Left ventricle myocardium inferior (tissue), 1 donor: ENCODE results near the gene PCBP3. TPM values are rescaled to one million over a fixed set of nuclear protein-coding genes. Genes with fewer than 3 reads are reported as not detected.

Experiments used
- DNase-seq: peaks from one replicate; pipeline ENCODE4 v3.0.0-alpha.2; 2020
- H3K27ac ChIP-seq: fragments of 200-600 bp; replicated peaks from 2 replicates; pipeline ENCODE4 v1.8.0; 2021
- H3K27me3 ChIP-seq: fragments of 200-600 bp; 2 replicates; pipeline ENCODE4 v1.8.0; 2021; ENCODE audit warnings: low read depth
- H3K36me3 ChIP-seq: fragments of 200-600 bp; 2 replicates; pipeline ENCODE4 v1.8.0; 2021
- H3K4me1 ChIP-seq: fragments of 200-600 bp; 2 replicates; pipeline ENCODE4 v1.8.0; 2021
- H3K4me3 ChIP-seq: fragments of 200-600 bp; 2 replicates; pipeline ENCODE4 v1.8.0; 2021; ENCODE audit warnings: mild to moderate bottlenecking, moderate library complexity
- H3K9me3 ChIP-seq: fragments of 200-600 bp; replicated peaks from 2 replicates; pipeline ENCODE4 v1.8.0; 2021
- intact Hi-C: fragments of 100-400 bp; cut with micrococcal nuclease; formaldehyde crosslinking; loops from one replicate; pipeline ENCODE4 v1.11.0; 2022
- total RNA-seq: library from RNA; stranded (reverse); fragmentation: NEBNext Ultra II Directional; extraction: Animal tissue kit (Norgen Biotek cat#: 25700); gene quantifications from one replicate; pipeline ENCODE4 v1.2.1, GENCODE V29; 2021
- TF ChIP-seq, protein P1 (sequence below): fragments of 200-600 bp; IDR thresholded peaks from 2 replicates; pipeline ENCODE4 v1.8.0; 2021; ENCODE audit warnings: antibody characterized with exemption, mild to moderate bottlenecking, borderline replicate concordance
- donor health status: DM: no; HTN: yes; CAD: no; lungs with severe emphysema.

Gene PCBP3
- total RNA-seq, 1 donor from 2014 or later: 2.9 TPM

DNA sequence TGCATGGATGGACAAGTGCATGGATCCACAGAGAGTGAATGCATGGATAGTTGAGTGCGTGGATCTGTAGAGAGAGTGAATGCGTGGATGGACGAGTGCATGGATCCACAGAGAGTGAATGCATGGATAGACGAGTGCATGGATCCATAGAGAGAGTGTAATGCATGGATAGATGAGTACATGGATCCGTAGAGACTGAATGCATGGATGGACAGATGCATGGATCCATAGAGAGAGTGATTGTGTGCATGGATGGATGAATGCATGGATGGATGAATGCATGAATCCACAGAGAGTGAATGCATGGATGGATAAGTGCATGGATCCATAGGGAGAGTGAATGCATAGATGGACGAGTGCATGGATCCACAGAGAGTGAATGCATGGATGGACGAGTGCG lies 153.8 kb downstream of the PCBP3 start:
- no peak overlapping the region for H3K4me3 ChIP-seq
- H3K27ac ChIP-seq: no peak overlapping the region
- no peak for DNase-seq
- H3K36me3 ChIP-seq: no peaks in the 10 kb centered on the region
- H3K27me3 ChIP-seq: peaks cover 3% of the 10 kb centered on the region
- no peaks in the 10 kb centered on the region for H3K9me3 ChIP-seq
- intact Hi-C loops: no loop called here
- no peaks in the 10 kb centered on the region for H3K4me1 ChIP-seq
- TF ChIP-seq, protein P1, sequence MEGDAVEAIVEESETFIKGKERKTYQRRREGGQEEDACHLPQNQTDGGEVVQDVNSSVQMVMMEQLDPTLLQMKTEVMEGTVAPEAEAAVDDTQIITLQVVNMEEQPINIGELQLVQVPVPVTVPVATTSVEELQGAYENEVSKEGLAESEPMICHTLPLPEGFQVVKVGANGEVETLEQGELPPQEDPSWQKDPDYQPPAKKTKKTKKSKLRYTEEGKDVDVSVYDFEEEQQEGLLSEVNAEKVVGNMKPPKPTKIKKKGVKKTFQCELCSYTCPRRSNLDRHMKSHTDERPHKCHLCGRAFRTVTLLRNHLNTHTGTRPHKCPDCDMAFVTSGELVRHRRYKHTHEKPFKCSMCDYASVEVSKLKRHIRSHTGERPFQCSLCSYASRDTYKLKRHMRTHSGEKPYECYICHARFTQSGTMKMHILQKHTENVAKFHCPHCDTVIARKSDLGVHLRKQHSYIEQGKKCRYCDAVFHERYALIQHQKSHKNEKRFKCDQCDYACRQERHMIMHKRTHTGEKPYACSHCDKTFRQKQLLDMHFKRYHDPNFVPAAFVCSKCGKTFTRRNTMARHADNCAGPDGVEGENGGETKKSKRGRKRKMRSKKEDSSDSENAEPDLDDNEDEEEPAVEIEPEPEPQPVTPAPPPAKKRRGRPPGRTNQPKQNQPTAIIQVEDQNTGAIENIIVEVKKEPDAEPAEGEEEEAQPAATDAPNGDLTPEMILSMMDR: no peak

- H3K9me3 ChIP-seq: no peaks in the 10 kb centered on the region
- DNase-seq: no peak
- intact Hi-C loops: no loop called here
- no peak overlapping the region for H3K27ac ChIP-seq
- no peaks in the 10 kb centered on the region for H3K27me3 ChIP-seq
- no peaks in the 10 kb centered on the region for H3K36me3 ChIP-seq
- no peak overlapping the region for H3K4me3 ChIP-seq
- H3K4me1 ChIP-seq: no peaks in the 10 kb centered on the region
- TF ChIP-seq, protein P1: no peak
Measured at GRCh38 chr21:45799765-45800338, 156.3 kb downstream of the PCBP3 start.

DNA sequence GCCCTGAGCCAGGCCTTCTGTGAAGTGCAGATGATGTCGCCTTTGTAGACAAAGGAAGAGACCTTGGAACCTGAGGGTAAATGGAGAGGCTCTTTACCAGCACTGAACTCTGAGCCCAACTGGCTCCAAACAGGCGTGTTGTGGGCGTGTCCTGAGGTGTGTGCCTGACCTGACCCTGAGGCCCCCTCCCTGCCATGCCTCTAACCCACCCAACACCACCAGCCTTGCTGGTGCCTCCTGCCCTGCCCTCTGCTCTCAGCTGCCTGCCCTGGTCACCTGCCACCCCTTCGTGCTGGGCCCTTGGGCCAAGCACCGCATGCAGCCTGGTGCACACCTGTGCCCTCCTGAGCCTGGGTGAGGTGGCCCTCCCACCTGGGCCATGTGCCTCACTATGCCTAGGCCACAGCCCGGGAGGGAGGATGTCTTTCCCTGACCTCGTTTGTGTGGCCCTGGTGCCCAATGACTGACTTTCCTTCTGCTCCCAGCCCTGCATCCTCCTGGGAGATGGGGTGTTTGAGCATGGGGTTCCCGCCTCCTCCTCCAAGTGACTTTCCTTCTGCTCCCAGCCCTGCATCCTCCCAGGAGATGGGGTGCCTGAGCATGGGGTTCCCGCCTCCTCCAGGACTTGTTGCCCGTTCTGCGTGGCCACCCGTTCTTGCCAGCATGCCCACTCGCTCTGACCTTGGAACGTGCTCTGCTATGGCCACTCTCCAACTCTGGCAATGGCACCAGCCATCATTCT lies 157.0 kb downstream of the PCBP3 start:
- TF ChIP-seq, protein P1: no peak

DNA sequence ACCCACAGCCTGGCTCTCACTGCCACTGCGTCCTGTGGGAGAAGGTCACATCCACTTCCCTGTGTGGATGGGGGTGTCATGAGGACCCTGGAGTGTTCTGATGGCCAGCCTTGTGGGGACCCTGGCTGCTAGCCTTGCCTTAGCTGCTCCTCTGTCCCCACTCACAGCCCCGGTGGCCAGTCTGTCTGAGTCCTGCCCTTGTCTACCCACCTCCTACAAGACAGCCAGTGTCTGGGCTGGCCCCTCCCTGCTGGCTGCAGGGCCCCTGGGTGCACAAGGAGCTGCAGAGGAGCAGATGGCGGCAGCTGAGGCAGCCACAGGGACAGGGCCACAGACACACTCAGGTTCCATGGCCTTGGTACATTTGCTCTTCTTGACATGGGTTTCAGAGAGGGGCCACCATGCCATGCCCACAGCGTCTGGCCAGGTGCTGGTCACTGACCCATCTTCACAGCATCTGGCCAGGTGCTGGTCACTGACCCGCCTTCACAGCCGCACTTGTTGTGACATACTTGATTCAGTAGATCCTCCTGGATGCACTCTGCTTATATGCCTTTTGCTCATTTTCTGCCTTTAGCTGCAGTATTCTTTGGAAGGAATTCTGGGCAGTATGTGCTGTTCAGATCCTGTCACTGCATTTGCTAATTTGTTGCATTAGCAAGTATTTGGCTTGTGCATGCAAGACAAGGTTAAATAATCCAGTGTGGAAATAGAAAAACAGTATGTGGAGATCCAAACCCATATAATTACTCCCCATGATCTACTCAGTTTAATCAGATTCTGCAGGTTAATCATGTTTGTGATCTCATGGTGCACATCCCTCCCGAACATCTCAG lies 157.8 kb downstream of the PCBP3 start:
- H3K4me1 ChIP-seq: no peaks in the 10 kb centered on the region
- no peak for DNase-seq
- H3K9me3 ChIP-seq: no peaks in the 10 kb centered on the region
- no peaks in the 10 kb centered on the region for H3K27me3 ChIP-seq
- TF ChIP-seq, protein P1: no peak
- H3K27ac ChIP-seq: no peak overlapping the region
- no peaks in the 10 kb centered on the region for H3K36me3 ChIP-seq
- no peak overlapping the region for H3K4me3 ChIP-seq
- intact Hi-C loops: no loop called here

More for the DNA sequence above, 157.0 kb downstream of the PCBP3 start:
- H3K4me1 ChIP-seq: no peaks in the 10 kb centered on the region
- no peak overlapping the region for H3K27ac ChIP-seq
- no peaks in the 10 kb centered on the region for H3K9me3 ChIP-seq
- intact Hi-C loops: no loop called here
- DNase-seq: no peak
- H3K27me3 ChIP-seq: no peaks in the 10 kb centered on the region
- no peak overlapping the region for H3K4me3 ChIP-seq
- H3K36me3 ChIP-seq: no peaks in the 10 kb centered on the region

GRCh38 chr21:45801989-45802388 lies 158.5 kb downstream of the PCBP3 start:
- Histone ChIP-seq H3K27ac (no peak overlapping the region), H3K4me3 (no peak overlapping the region), H3K27me3 (no peaks in the 10 kb centered on the region), H3K36me3 (no peaks in the 10 kb centered on the region), H3K9me3 (no peaks in the 10 kb centered on the region), H3K4me1 (no peaks in the 10 kb centered on the region)
- intact Hi-C loops: no loop called here
- TF ChIP-seq, protein P1: no peak
- no peak for DNase-seq
